Keratinocyte (primary cell): ENCODE measurements around the gene MKRN2. TPM values are rescaled to one million over a fixed set of nuclear protein-coding genes. Genes with fewer than 3 reads are reported as not detected.
A peak's percentile ranks its signal among the peaks of the same experiment; 100 is the strongest.

Experiments
- DNase-seq: peaks from one replicate; pipeline ENCODE4 v3.0.0-alpha.2; 2011; ENCODE audit warnings: low read depth, missing footprints, low spot score
- FAIRE-seq: peaks from 2 replicates; lab custom pipeline; 2011; peaks lifted over from hg19 to GRCh38; lab: Jason Lieb, UNC
- H2AFZ ChIP-seq: 2 replicates; pipeline ENCODE4 v1.6.0; 2012; ENCODE audit warnings: low read length, control low read depth, inconsistent platforms; ENCODE audit not compliant: control insufficient read depth
- H3K27ac ChIP-seq: 2 replicates; pipeline ENCODE4 v1.5.1; 2011; ENCODE audit warnings: low read length; ENCODE audit not compliant: control insufficient read depth, insufficient read depth
- H3K27me3 ChIP-seq: 3 replicates; pipeline ENCODE4 v1.6.0; 2011; ENCODE audit warnings: low read length; ENCODE audit not compliant: control insufficient read depth, insufficient read depth; ENCODE audit errors: extremely low read depth
- H3K36me3 ChIP-seq, 2 experiments: 2 replicates in 1 of 2; 3 replicates in 1 of 2; pipeline ENCODE4 v1.5.1; 2011; ENCODE audit warnings: low read length in 2 of 2, mild to moderate bottlenecking in 1 of 2; ENCODE audit not compliant: control insufficient read depth in 2 of 2, insufficient read depth in 2 of 2; ENCODE audit errors: extremely low read depth in 1 of 2
- H3K4me1 ChIP-seq: 3 replicates; pipeline ENCODE4 v1.5.1; 2011; ENCODE audit warnings: low read length; ENCODE audit not compliant: control insufficient read depth, insufficient read depth; ENCODE audit errors: extremely low read depth
- H3K4me2 ChIP-seq: 3 replicates; pipeline ENCODE4 v1.6.0; 2011; ENCODE audit warnings: low read depth, low read length; ENCODE audit not compliant: control insufficient read depth, insufficient read depth; ENCODE audit errors: extremely low read depth
- H3K4me3 ChIP-seq, 3 experiments: fragments of 200-600 bp in 1 of 3; sonication (generic) in 1 of 3; 2 replicates in 2 of 3; 3 replicates in 1 of 3; pipeline ENCODE4 v1.5.1; 2011 to 2016; ENCODE audit warnings: low read length in 3 of 3, mild to moderate bottlenecking in 3 of 3, control low read depth in 2 of 3, inconsistent platforms in 1 of 3, low read depth in 1 of 3, mixed read lengths in 1 of 3, mixed run types in 1 of 3, moderate library complexity in 1 of 3; ENCODE audit not compliant: control insufficient read depth in 2 of 3, insufficient read depth in 2 of 3; ENCODE audit errors: extremely low read depth in 1 of 3
- H3K79me2 ChIP-seq: 2 replicates; pipeline ENCODE4 v1.6.0; 2012; ENCODE audit warnings: low read length; ENCODE audit not compliant: control insufficient read depth, insufficient read depth
- H3K9ac ChIP-seq: 3 replicates; pipeline ENCODE4 v1.6.0; 2011; ENCODE audit warnings: low read length; ENCODE audit not compliant: control insufficient read depth, insufficient read depth; ENCODE audit errors: extremely low read depth
- H3K9me1 ChIP-seq: 3 replicates; pipeline ENCODE4 v1.6.0; 2011; ENCODE audit warnings: low read length; ENCODE audit not compliant: control insufficient read depth, insufficient read depth; ENCODE audit errors: extremely low read depth
- H3K9me3 ChIP-seq: 2 replicates; pipeline ENCODE4 v1.5.1; 2012; ENCODE audit warnings: low read depth, low read length; ENCODE audit not compliant: control insufficient read depth
- H4K20me1 ChIP-seq: 3 replicates; pipeline ENCODE4 v1.6.0; 2011; ENCODE audit warnings: low read length; ENCODE audit not compliant: control insufficient read depth, insufficient read depth; ENCODE audit errors: extremely low read depth
- CTCF ChIP-seq, 3 experiments: IDR thresholded peaks in 1 of 3; conservative IDR thresholded peaks in 1 of 3; optimal IDR thresholded peaks in 1 of 3; 2 replicates in 2 of 3; 3 replicates in 1 of 3; pipeline versions ENCODE3 to v1.5.1; 2011; ENCODE audit warnings: low read length in 3 of 3, mild to moderate bottlenecking in 3 of 3, moderate library complexity in 2 of 3, control low read depth in 1 of 3, inconsistent platforms in 1 of 3; ENCODE audit not compliant: insufficient read depth in 2 of 3; ENCODE audit errors: extremely low read depth in 1 of 3
- EZH2 ChIP-seq: IDR thresholded peaks from one replicate; pipeline ENCODE4 v1.6.1; 2012; ENCODE audit warnings: inconsistent platforms, mild to moderate bottlenecking, low read length, moderate library complexity
- dilution Hi-C: fragments of 300-500 bp; cut with MboI; formaldehyde crosslinking; loops from one replicate; pipeline ENCODE4 v1.7.0; 2020; ENCODE audit warnings: low sequenced_read_pairs; ENCODE audit not compliant: extremely low pct_ligation_motif_present
- polyA plus RNA-seq, 5 experiments: library from polyadenylated mRNA; depleted of rRNA in 3 of 5; stranded (reverse) in 3 of 5; stranded (forward) in 1 of 5; unstranded in 1 of 5; fragments of >200 nt; gene quantifications; 1 replicate in 1 of 5; 2 replicates in 3 of 5; 3 replicates in 1 of 5; pipeline versions ENCODE4 v1.2.1 to v1.2.3, GENCODE V29; 2011 to 2012; ENCODE audit warnings: missing spikeins in 2 of 5, low read depth in 1 of 5, low replicate concordance in 1 of 5

The MKRN2 gene
- polyA plus RNA-seq, 1 donor (not counting 4 experiments of a cell fraction or from before 2014, with no cell fraction given): 31.8 TPM

GRCh38 chr3:12508291-12508700 is 48.6 kb upstream of the MKRN2 start:
- H2AFZ ChIP-seq: no peak overlapping the region
- FAIRE-seq: peak; percentile 88
- peaks cover 4 to 11% of the 10 kb centered on the region in 2 experiments for H3K36me3 ChIP-seq
- dilution Hi-C loops: no loop called here
- peaks cover 6% of the 10 kb centered on the region for H3K9me1 ChIP-seq
- H3K9ac ChIP-seq: peak overlapping the region; percentile 47
- peak overlapping the region; percentile 80 for H3K27ac ChIP-seq
- H3K27me3 ChIP-seq: no peaks in the 10 kb centered on the region
- H4K20me1 ChIP-seq: peaks cover 2% of the 10 kb centered on the region
- peak overlapping the region; percentile 87 for H3K4me2 ChIP-seq
- TF ChIP-seq EZH2: no peak
- TF ChIP-seq CTCF (optimal IDR thresholded peaks at IDR 0.05 in 1 of 3, IDR thresholded peaks at IDR 0.05 in 1 of 3, conservative IDR thresholded peaks at IDR 0.05 in 1 of 3; ENCODE audit: extremely low read depth in 1 of 3, insufficient read depth in 2 of 3, low read length in 3 of 3): no peak
- no peaks in the 10 kb centered on the region for H3K9me3 ChIP-seq
- H3K79me2 ChIP-seq: no peaks in the 10 kb centered on the region
- peaks cover 21% of the 10 kb centered on the region for H3K4me1 ChIP-seq
- peak; percentile 75 for DNase-seq
- H3K4me3 ChIP-seq: peak overlapping the region in 2 of 3 experiments; percentile 30 to 44

- H3K4me2 ChIP-seq: no peak overlapping the region
- H4K20me1 ChIP-seq: peaks cover 2% of the 10 kb centered on the region
- H3K36me3 ChIP-seq: peaks cover 0 to 9% of the 10 kb centered on the region in 2 experiments
- TF ChIP-seq EZH2: no peak
- no peak for TF ChIP-seq CTCF (optimal IDR thresholded peaks at IDR 0.05 in 1 of 3, IDR thresholded peaks at IDR 0.05 in 1 of 3, conservative IDR thresholded peaks at IDR 0.05 in 1 of 3; ENCODE audit: extremely low read depth in 1 of 3, insufficient read depth in 2 of 3, low read length in 3 of 3)
- H3K27ac ChIP-seq: no peak overlapping the region
- no peak overlapping the region for H3K9ac ChIP-seq
- no peaks in the 10 kb centered on the region for H3K79me2 ChIP-seq
- peaks cover 6% of the 10 kb centered on the region for H3K9me1 ChIP-seq
- H3K4me1 ChIP-seq: peaks cover 21% of the 10 kb centered on the region
- no peaks in the 10 kb centered on the region for H3K9me3 ChIP-seq
- FAIRE-seq: no peak
- H2AFZ ChIP-seq: no peak overlapping the region
- no peak overlapping the region for H3K4me3 ChIP-seq
- DNase-seq: no peak
- dilution Hi-C loops: no loop called here
- no peaks in the 10 kb centered on the region for H3K27me3 ChIP-seq
Observed at GRCh38 chr3:12509466-12509865, 47.4 kb upstream of the MKRN2 start.
